MM.1S (cell line): Measurements from ENCODE around the gene CARTPT.

Source experiments
- EZH2 ChIP-seq: fragments of 300-600 bp; sonication (generic); optimal IDR thresholded peaks from 2 replicates; pipeline ENCODE3; 2017; ENCODE audit warnings: low read depth, mild to moderate bottlenecking, antibody characterized with exemption, low read length, mixed read lengths
- EZH2phosphoT487 ChIP-seq: fragments of 300-600 bp; sonication (generic); IDR thresholded peaks from 2 replicates; pipeline ENCODE4 v1.6.1; 2018; ENCODE audit warnings: antibody characterized with exemption, low read length
- TF ChIP-seq, protein P1 (sequence below): fragments of 300-600 bp; sonication (generic); IDR thresholded peaks from 2 replicates; pipeline ENCODE4 v1.5.1; 2016; ENCODE audit warnings: antibody characterized with exemption, low read length, mixed read lengths

DNA sequence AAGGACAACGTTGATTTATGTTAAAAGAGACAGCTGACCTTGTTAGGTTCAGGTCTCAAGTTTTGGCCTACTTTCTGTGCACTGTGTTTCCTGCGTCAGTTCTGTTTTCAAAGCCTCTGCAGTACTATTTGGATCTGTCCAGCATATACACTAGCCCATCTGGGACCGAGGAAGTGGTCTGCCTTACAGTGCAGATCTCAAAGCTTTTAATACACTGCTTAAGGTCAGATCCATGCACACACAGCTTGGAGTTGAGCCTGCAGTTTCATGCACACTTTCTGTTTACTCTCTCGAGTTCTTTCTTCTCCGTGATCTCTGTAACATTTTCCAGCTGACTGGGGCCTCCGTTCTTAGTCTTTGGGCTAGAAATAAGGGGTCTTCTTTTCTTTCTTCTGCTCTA, 24.1 kb downstream of the CARTPT start:
- TF ChIP-seq, protein P1, sequence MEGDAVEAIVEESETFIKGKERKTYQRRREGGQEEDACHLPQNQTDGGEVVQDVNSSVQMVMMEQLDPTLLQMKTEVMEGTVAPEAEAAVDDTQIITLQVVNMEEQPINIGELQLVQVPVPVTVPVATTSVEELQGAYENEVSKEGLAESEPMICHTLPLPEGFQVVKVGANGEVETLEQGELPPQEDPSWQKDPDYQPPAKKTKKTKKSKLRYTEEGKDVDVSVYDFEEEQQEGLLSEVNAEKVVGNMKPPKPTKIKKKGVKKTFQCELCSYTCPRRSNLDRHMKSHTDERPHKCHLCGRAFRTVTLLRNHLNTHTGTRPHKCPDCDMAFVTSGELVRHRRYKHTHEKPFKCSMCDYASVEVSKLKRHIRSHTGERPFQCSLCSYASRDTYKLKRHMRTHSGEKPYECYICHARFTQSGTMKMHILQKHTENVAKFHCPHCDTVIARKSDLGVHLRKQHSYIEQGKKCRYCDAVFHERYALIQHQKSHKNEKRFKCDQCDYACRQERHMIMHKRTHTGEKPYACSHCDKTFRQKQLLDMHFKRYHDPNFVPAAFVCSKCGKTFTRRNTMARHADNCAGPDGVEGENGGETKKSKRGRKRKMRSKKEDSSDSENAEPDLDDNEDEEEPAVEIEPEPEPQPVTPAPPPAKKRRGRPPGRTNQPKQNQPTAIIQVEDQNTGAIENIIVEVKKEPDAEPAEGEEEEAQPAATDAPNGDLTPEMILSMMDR = no peak
- TF ChIP-seq EZH2 = no peak
- no peak for TF ChIP-seq EZH2phosphoT487
